HS-27A (cell line): ENCODE results near the gene ALOX15B.

Experiments used
- DNase-seq: peaks from one replicate; pipeline ENCODE4 v3.0.0-alpha.2; 2012; ENCODE audit warnings: low read depth, missing footprints

ALOX15B gene

GRCh38 chr17:8080208-8080798 lies 41.4 kb downstream of the ALOX15B start:
- DNase-seq, result no peak

DNA sequence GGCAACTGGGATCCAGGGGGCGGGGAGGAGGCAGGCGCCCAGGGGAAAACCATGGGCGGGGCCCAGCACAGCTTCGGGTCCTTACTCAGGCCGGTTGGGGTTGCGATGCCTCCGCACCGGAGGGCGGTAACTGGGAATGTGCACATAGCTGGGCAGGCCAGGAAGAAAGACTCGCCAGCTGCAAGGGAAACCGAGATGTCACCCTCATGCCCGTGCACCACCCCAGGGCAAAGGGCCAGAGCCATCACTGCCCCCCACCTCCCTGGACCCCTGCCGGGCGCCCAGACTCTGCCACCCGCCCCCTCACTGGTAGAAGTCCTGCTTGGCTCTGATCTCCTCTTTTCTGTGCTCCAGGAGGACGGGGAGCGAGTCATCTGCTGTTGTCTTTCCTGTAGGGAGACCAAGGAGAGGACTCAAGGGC lies 42.0 kb downstream of the ALOX15B start:
- DNase-seq, result no peak

GRCh38 chr17:8081876-8082275 lies 43.0 kb downstream of the ALOX15B start:
- no peak for DNase-seq

DNA sequence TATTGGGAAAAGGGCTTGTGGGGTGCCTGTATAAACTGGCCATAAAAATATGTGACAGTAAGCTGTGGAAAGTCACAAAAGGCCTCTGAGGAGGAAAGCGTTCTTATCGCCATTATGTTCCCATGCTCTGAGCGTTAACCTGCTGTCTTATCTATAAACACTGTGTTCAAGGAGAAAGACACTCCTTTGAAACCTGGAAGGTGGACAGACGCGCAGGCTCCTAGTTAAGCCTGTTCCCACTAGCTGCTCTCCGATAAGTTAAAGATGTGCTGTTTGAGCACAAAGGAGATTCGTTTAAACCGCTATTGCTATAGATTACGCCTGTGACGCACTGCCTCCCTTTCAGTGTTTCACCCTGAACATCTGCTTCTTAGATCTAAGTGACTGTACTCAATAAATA lies 43.4 kb downstream of the ALOX15B start:
- no peak for DNase-seq

- no peak for DNase-seq
These were observed 45.4 kb downstream of the ALOX15B start for GRCh38 chr17:8084250-8084649.

DNA sequence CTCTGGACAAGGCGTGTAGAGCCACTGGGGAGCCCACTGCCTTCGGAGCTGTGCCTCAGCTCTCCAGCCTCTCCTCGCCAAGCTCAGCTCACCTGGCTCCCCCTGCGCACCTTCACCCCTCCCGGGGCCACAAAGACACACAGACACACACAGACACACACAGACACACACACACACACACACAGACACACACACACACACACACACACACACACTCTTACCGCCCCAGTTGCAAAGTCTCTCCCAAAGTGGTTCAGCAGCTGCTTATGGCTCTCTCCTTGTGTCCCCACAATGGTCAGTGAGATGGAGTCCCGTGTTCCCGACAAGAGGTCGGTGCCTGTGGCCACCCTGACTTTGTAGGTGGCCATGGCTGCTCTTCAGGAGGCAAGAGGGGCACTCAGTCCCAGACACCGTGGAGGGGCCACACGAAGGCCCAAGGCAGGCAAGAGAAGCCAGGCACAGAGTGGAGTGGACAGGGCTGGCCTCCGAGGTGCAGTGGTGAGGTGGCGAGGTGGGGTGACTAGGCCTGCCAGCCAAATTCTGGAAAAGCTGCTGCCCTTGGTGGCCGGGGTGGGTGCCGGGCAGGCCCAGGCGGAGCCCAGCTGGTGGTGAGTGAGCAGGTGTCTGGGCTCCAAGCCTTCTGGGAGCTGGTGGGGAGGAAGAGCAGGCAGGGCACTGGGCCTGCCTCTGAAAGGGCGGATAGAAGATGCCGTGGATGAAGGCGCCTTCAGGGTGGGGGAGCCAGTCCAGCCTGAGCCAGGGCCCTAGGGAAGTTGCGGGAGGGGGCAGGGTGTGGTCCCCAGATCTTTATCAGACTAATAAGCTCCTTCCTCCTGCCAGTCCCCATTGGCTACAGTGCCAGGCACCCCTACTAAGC lies 48.5 kb downstream of the ALOX15B start, which contains the start of gene ALOX12B:
ALOX12B (minus strand) TSS at position 642 of the 877 bp plus-strand sequence; CDS start at position 368, 274 bp downstream.
- DNase-seq, result no peak

- no peak for DNase-seq
These were observed 49.0 kb downstream of the ALOX15B start for GRCh38 chr17:8087952-8088230.

GRCh38 chr17:8089728-8090127 lies 50.9 kb downstream of the ALOX15B start:
- DNase-seq, result no peak

DNA sequence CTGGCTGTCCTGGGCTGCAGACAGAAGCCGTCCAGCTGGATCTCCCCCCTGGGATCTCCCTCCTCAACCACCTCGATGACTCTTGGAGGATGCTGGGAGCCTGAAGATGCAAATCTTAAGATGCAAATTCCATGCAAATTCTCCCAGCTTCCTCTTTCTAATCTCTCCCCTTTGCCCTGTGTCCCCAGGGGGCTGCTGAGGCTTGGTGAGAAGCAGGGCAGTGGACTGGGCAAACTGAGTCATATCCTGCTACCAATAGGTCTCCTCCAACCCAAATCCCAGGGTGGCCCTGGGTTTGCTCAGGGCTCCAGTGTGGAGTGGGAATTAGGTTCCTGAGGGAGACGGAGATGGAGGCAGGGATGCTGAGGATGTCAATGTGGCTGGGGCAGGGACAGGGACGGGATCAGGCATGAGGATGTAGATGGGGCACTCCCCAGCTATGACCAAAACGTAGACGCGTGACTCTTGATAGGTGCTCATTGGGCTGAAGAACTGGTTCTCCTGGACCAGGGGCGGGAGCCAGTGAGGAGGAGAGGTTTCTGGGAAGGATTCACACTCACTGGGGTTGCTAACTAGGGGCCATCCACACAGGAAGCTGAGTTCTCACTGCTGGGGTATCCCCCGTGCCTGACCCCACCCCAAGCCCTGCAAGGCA lies 52.3 kb downstream of the ALOX15B start:
- no peak for DNase-seq

GRCh38 chr17:8095361-8095760 lies 56.5 kb downstream of the ALOX15B start:
- no peak for DNase-seq

- DNase-seq, result no peak
These were observed 57.7 kb downstream of the ALOX15B start for GRCh38 chr17:8096541-8096940.
